ENCODE data around the gene MIGA2.

The MIGA2 gene

GRCh38 chr9:129001504-129002325, 34.7 kb upstream of the MIGA2 start:
- TF ChIP-seq ZFX (IDR thresholded peaks at IDR 0.05; ENCODE audit: borderline replicate concordance) (no peak), CTCF (IDR thresholded peaks at IDR 0.05) (no peak)
- no peak overlapping the region for H3K27ac ChIP-seq

- H3K27ac ChIP-seq: 0 out of 2 replicates have a peak overlapping the region, but pooled peaks have one; percentile 48
- TF ChIP-seq ZFX (IDR thresholded peaks at IDR 0.05; ENCODE audit: borderline replicate concordance): no peak
These were observed 33.4 kb upstream of the MIGA2 start for GRCh38 chr9:129002992-129003391.

- peak overlapping the region; percentile 48; the same call in 1 of the 2 replicates for H3K27ac ChIP-seq
These were observed 32.3 kb upstream of the MIGA2 start for GRCh38 chr9:129004173-129004572.

GRCh38 chr9:129005336-129005997, 31.0 kb upstream of the MIGA2 start:
- peak overlapping the region; percentile 48 for H3K27ac ChIP-seq

GRCh38 chr9:129006328-129007034, 29.9 kb upstream of the MIGA2 start:
- H3K27ac ChIP-seq: peak overlapping the region; percentile 48
- TF ChIP-seq ZFX (IDR thresholded peaks at IDR 0.05; ENCODE audit: borderline replicate concordance) (no peak), CTCF (IDR thresholded peaks at IDR 0.05) (peak; percentile 96)

More at GRCh38 chr9:129005336-129005997, 31.0 kb upstream of the MIGA2 start:
- TF ChIP-seq ZFX (IDR thresholded peaks at IDR 0.05; ENCODE audit: borderline replicate concordance) (no peak), CTCF (IDR thresholded peaks at IDR 0.05) (no peak)

GRCh38 chr9:129007035-129007765, 29.2 kb upstream of the MIGA2 start:
- TF ChIP-seq CTCF (IDR thresholded peaks at IDR 0.05) (peak; percentile 75), ZFX (IDR thresholded peaks at IDR 0.05; ENCODE audit: borderline replicate concordance) (no peak)
- peak overlapping the region; percentile 48 for H3K27ac ChIP-seq

GRCh38 chr9:129007766-129008468, 28.5 kb upstream of the MIGA2 start:
- H3K27ac ChIP-seq: peak overlapping the region; percentile 48
- TF ChIP-seq ZFX (IDR thresholded peaks at IDR 0.05; ENCODE audit: borderline replicate concordance): no peak
- no peak for TF ChIP-seq CTCF (IDR thresholded peaks at IDR 0.05)

Measured in 22Rv1 (cell line).